Esophagus muscularis mucosa (tissue), 4 donors: Measurements from ENCODE around the gene FUCA1. TPM values are rescaled to one million over a fixed set of nuclear protein-coding genes. Genes with fewer than 3 reads are reported as not detected.
"Not testable (repeated sequence)": the region's sequence is repeated elsewhere in the genome, so short reads cannot be mapped to it uniquely, and the experiment has no call there.

ENCODE experiments used
- DNase-seq: peaks from one replicate; pipeline ENCODE4 v3.0.0-alpha.2; 2017; ENCODE audit errors: extremely low spot score
- H3K27ac ChIP-seq, 4 donors: fragments of 200-600 bp; sonication (generic); replicated peaks in 1 of 4; 1 replicate in 3 of 4; 2 replicates in 1 of 4; pipeline ENCODE4 v1.5.1; 2016 to 2019; ENCODE audit warnings: mild to moderate bottlenecking in 1 of 4
- H3K27me3 ChIP-seq, 4 donors: fragments of 200-600 bp; sonication (generic); one replicate each; pipeline versions ENCODE4 v1.5.1 to v1.6.0; 2016 to 2019
- H3K36me3 ChIP-seq, 4 donors: fragments of 200-600 bp; sonication (generic); one replicate each; pipeline ENCODE4 v1.5.1; 2016 to 2019
- H3K4me1 ChIP-seq, 4 donors: fragments of 200-600 bp; sonication (generic); one replicate each; pipeline ENCODE4 v1.5.1; 2016 to 2019
- H3K4me3 ChIP-seq, 4 donors: fragments of 200-600 bp; sonication (generic); 1 replicate in 2 of 4; 2 replicates in 2 of 4; pipeline ENCODE4 v1.5.1; 2016 to 2019; ENCODE audit warnings: mild to moderate bottlenecking in 4 of 4, moderate library complexity in 1 of 4
- H3K9me3 ChIP-seq, 4 donors: fragments of 200-600 bp; sonication (generic); 1 replicate in 3 of 4; 2 replicates in 1 of 4; pipeline ENCODE4 v1.5.1; 2016 to 2019
- EP300 ChIP-seq: sonication (generic); formaldehyde crosslinking; IDR thresholded peaks from one replicate; pipeline ENCODE4 v1.6.1; 2017; ENCODE audit warnings: antibody characterized with exemption
- POLR2A ChIP-seq: fragments of 450-650 bp; IDR thresholded peaks from one replicate; pipeline ENCODE4 v1.6.1; 2017; ENCODE audit warnings: antibody characterized with exemption, moderate library complexity, mild to moderate bottlenecking, low read depth
- POLR2AphosphoS5 ChIP-seq, 2 donors: sonication (generic); formaldehyde crosslinking; IDR thresholded peaks; one replicate each; pipeline ENCODE4 v1.6.1; 2017; ENCODE audit warnings: antibody characterized with exemption in 2 of 2
- WGBS: methylation state at CpG from one replicate; pipeline ENCODE4 v1.1.5; 2018; 5-methylcytosine and 5-hydroxymethylcytosine counted together
- intact Hi-C: fragments of 100-400 bp; cut with DNase I; formaldehyde crosslinking; loops from one replicate; pipeline ENCODE4 v1.15.1; 2023
- total RNA-seq, 4 donors: library from RNA; depleted of rRNA; stranded (reverse); fragments of >200 nt; gene quantifications; one replicate each; pipeline versions ENCODE4 v1.1.0 to v1.2.1, GENCODE V29; 2016
- TF ChIP-seq, protein P1 (sequence below), 3 experiments: fragments of 200-600 bp in 2 of 3; fragments of 450-650 bp in 1 of 3; sonication (generic) in 2 of 3; IDR thresholded peaks; one replicate each; pipeline ENCODE4 v1.5.1; 2017 to 2019; ENCODE audit warnings: antibody characterized with exemption in 3 of 3, mild to moderate bottlenecking in 2 of 3, moderate library complexity in 1 of 3

The FUCA1 gene
- total RNA-seq, 4 donors from 2014 or later, result 20.0 to 25.9 (median 25.2) TPM

DNA sequence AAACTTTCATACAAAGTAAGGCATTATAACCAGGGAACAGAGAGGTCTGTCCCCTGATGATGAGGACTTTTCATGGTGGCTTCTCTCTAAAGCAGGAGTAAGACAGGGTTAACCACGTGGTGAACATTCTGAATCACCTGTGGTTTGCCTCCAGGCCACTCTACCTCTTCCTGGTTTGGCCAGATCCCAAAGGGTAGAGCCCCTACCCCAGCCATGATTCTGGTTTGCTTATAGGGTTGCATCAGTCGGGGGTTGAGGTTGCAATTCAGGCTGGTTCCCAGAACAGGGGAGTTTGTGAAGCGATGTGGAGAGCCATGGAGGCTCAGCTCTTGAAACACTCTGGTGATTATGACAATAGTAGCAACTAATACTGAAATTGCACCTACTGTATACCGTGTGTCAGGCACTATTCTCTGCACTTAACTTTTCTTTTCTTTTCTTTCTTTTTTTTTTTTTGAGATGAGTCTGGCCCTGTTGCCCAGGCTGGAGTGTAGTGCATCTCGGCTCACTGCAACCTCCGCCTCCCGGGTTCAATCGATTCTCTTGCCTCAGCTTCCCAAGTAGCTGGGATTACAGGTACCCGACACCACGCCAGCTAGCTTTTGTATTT is 36.8 kb upstream of the FUCA1 start:
- Histone ChIP-seq H3K27me3 (peaks cover 0 to 62% (median 6%) of the 10 kb centered on the region in 4 donors), H3K36me3 (no peaks in the 10 kb centered on the region), H3K27ac (no peak overlapping the region), H3K4me3 (no peak overlapping the region), H3K9me3 (no peaks in the 10 kb centered on the region), H3K4me1 (peaks cover 5 to 14% (median 11%) of the 10 kb centered on the region in 4 donors)
- TF ChIP-seq POLR2AphosphoS5 (IDR thresholded peaks at IDR 0.05) (no peak), EP300 (no peak), POLR2A (no peak)
- TF ChIP-seq, protein P1, sequence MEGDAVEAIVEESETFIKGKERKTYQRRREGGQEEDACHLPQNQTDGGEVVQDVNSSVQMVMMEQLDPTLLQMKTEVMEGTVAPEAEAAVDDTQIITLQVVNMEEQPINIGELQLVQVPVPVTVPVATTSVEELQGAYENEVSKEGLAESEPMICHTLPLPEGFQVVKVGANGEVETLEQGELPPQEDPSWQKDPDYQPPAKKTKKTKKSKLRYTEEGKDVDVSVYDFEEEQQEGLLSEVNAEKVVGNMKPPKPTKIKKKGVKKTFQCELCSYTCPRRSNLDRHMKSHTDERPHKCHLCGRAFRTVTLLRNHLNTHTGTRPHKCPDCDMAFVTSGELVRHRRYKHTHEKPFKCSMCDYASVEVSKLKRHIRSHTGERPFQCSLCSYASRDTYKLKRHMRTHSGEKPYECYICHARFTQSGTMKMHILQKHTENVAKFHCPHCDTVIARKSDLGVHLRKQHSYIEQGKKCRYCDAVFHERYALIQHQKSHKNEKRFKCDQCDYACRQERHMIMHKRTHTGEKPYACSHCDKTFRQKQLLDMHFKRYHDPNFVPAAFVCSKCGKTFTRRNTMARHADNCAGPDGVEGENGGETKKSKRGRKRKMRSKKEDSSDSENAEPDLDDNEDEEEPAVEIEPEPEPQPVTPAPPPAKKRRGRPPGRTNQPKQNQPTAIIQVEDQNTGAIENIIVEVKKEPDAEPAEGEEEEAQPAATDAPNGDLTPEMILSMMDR (IDR thresholded peaks at IDR 0.05), result no peak
- intact Hi-C loops, result no loop called here
- WGBS, result 85% methylated on average over 10 of the region's 10 CpGs
- no peak for DNase-seq

DNA sequence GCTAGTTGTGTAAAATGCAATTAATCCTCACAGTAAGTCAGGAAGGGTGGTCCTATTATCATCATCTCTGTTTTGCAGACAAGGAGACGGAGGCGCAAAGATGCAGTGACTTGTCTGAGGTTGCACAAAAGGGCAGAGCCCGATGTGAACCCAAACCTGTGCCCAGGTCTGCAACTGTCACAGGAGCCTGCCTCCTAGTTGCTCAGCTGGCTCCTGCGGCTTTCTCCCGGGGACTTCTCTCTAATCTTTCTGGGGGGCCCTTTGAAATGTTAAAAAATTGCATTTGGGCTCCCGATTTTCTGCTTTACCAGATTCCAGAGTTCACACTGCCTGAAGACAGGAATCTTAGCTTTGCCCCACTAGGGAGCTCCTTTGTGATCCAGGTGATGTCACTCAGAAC is 35.7 kb upstream of the FUCA1 start:
- no peak for DNase-seq
- Histone ChIP-seq H3K4me1 (peaks cover 5 to 14% (median 11%) of the 10 kb centered on the region in 4 donors), H3K27me3 (peaks cover 0 to 51% (median 6%) of the 10 kb centered on the region in 4 donors), H3K9me3 (no peaks in the 10 kb centered on the region), H3K4me3 (no peak overlapping the region), H3K36me3 (no peaks in the 10 kb centered on the region), H3K27ac (no peak overlapping the region)
- no peak for TF ChIP-seq POLR2A
- TF ChIP-seq, protein P1 (IDR thresholded peaks at IDR 0.05), result no peak
- TF ChIP-seq EP300, result no peak
- TF ChIP-seq POLR2AphosphoS5 (IDR thresholded peaks at IDR 0.05), result no peak
- intact Hi-C loops, result no loop called here
- WGBS, result 82% methylated on average over 6 of the region's 6 CpGs

DNA sequence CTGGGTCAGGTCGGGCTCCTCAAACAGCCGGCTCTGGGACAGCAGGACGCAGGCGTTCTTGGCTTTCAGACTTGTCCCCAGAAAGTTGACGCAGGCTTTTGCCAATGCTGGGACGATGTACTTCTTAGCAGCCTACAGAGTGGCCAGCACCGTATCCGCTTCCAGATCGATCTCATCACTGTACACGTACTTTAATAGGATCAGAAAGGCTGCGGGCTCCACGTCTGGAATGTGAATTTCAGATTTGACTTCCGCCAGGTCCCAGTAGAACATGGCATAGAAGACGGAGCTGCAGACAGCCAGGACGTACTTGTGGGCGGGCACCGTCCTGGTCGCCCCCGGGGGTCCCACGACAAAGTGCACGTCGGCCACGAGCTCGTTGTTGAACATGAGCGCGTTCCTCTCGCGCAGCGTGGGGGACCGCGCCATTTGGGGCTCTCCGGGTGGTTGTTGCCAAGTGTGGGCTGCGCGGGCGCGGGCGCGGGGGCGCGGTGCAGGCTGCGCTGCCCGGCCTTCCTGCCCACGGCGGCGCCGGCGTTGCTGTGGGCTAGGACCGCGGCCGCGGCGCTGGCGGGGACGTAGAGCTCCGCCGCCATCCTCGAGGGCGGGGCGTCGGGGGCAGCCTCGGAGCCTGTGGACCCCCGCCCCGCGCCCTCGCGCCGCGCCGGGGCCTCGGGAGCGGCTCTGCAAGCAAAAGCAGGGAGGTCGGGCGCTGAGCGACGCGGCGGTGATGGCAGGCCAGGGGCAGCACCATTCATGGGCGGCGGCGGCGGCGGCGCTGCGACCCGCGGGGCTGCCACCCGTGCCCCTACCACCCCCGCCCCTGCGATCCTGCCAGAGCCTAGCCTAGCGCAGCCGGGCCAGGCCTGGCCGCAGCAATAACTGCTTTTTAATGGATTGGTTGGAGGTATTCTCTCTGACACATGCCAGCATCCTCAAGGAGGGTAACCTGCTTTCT is 34.5 kb upstream of the FUCA1 start:
- no peaks in the 10 kb centered on the region for H3K9me3 ChIP-seq
- peak overlapping the region; percentile 51 to 63 (median 52) for H3K4me3 ChIP-seq
- H3K4me1 ChIP-seq, result peaks cover 5 to 14% (median 9%) of the 10 kb centered on the region in 4 donors
- WGBS, result 55% methylated on average over 24 of the region's 92 CpGs
- DNase-seq, result no peak
- no peaks in the 10 kb centered on the region for H3K36me3 ChIP-seq
- intact Hi-C loops, result no loop called here
- TF ChIP-seq POLR2AphosphoS5 (IDR thresholded peaks at IDR 0.05) (no peak), POLR2A (no peak), EP300 (no peak)
- TF ChIP-seq, protein P1 (IDR thresholded peaks at IDR 0.05), result no peak
- H3K27me3 ChIP-seq, result peaks cover 0 to 43% (median 6%) of the 10 kb centered on the region in 4 donors
- no peak overlapping the region for H3K27ac ChIP-seq

DNA sequence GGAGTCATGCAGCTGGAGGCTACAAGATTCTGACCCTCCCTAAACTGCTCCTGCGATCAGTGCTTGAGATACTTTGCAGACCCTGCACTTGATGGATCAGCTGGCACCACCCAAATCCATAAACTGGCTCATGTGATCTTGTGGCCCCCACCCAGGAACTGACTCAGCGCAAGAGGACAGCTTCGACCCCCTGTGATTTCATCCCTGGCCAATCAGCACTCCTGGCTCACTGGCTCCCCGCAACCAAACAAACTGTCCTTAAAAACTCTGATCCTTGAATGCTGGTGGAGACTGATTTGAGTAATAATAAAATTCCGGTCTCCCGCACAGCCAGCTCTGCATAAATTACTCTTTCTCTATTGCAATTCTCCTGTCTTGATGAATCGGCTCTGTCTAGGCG is 31.9 kb upstream of the FUCA1 start:
- H3K4me1 ChIP-seq, result peaks cover 5 to 14% (median 9%) of the 10 kb centered on the region in 4 donors
- intact Hi-C loops, H3K27ac ChIP-seq, H3K36me3 ChIP-seq, H3K9me3 ChIP-seq, DNase-seq, H3K4me3 ChIP-seq: not testable (repeated sequence)
- 67% methylated on average over 8 of the region's 8 CpGs for WGBS
- peaks cover 0 to 26% (median 6%) of the 10 kb centered on the region in 4 donors for H3K27me3 ChIP-seq

DNA sequence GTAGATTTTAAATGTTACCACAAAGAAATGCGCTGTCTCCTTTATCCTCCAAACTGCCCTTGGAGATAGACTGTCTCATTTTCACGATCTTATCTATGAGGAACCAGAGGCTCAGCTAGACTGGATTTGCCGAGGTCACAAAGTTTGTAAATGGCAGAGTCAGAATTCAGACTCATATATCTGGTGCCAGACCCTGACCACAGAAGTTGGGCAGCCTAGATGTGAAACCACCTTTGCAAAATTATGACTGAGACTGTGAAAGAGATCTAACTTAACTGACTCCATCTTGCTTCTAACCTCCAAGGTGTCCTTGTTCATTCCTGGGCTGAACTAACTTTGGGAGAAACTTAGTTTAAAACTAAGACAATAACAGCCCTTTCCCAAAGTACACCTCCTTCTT is 31.0 kb upstream of the FUCA1 start:
- DNase-seq, result no peak
- no peak overlapping the region for H3K4me3 ChIP-seq
- H3K27ac ChIP-seq, result no peak overlapping the region
- no peaks in the 10 kb centered on the region for H3K36me3 ChIP-seq
- no peak for TF ChIP-seq POLR2A
- TF ChIP-seq EP300, result no peak
- no peak for TF ChIP-seq POLR2AphosphoS5 (IDR thresholded peaks at IDR 0.05)
- TF ChIP-seq, protein P1 (IDR thresholded peaks at IDR 0.05), result no peak
- intact Hi-C loops, result no loop called here
- H3K4me1 ChIP-seq, result peaks cover 5 to 14% (median 9%) of the 10 kb centered on the region in 4 donors
- peaks cover 0 to 17% (median 6%) of the 10 kb centered on the region in 4 donors for H3K27me3 ChIP-seq
- no peaks in the 10 kb centered on the region for H3K9me3 ChIP-seq
- 72% methylated on average over 3 of the region's 3 CpGs for WGBS
